WTC11 (cell line): Measurements from ENCODE around the gene MEGF10. TPM values are rescaled to one million over a fixed set of nuclear protein-coding genes. Genes with fewer than 3 reads are reported as not detected.

ENCODE experiments used
- ATAC-seq: fragments of 200-7000 bp; cut with Tn5 transposase; 2 replicates; pipeline ENCODE4 v1.10.0; 2021; ENCODE audit warnings: mild to moderate bottlenecking, moderate library complexity
- CTCF ChIA-PET: fragments of 300-600 bp; sonication (Branson Sonifier 250); formaldehyde crosslinking; loops from one replicate; lab custom pipeline; 2021; ENCODE audit warnings: antibody characterized with exemption; lab: Charles Lee
- POLR2A ChIA-PET: fragments of 350-600 bp; sonication (Branson Sonifier 250); formaldehyde crosslinking; loops from one replicate; lab custom pipeline; 2021; ENCODE audit warnings: antibody characterized with exemption; lab: Charles Lee
- DNase-seq: peaks from one replicate; pipeline ENCODE4 v3.0.0; 2021; ENCODE audit warnings: low spot score
- H3K27ac Mint-ChIP-seq: 2 replicates; pipeline ENCODE4 v1.8.0; 2021; ENCODE audit warnings: mixed read lengths
- H3K27me3 Mint-ChIP-seq: 2 replicates; pipeline ENCODE4 v1.8.0; 2021; ENCODE audit warnings: low read depth, mild to moderate bottlenecking, moderate library complexity, mixed read lengths
- H3K36me3 Mint-ChIP-seq: 2 replicates; pipeline ENCODE4 v1.8.0; 2021; ENCODE audit warnings: mixed read lengths
- H3K4me1 Mint-ChIP-seq: 2 replicates; pipeline ENCODE4 v1.8.0; 2022; ENCODE audit warnings: mixed read lengths
- H3K4me3 Mint-ChIP-seq: 2 replicates; pipeline ENCODE4 v1.8.0; 2021; ENCODE audit warnings: mild to moderate bottlenecking, moderate library complexity, mixed read lengths
- H3K9me3 Mint-ChIP-seq: 2 replicates; pipeline ENCODE4 v1.8.0; 2021; ENCODE audit warnings: mixed read lengths
- AFF4 ChIP-seq: sonication (generic); formaldehyde crosslinking; IDR thresholded peaks from 2 replicates; pipeline ENCODE4 v1.8.1; 2023; ENCODE audit warnings: mild to moderate bottlenecking, missing genetic modification reagents, borderline replicate concordance
- ATF1 ChIP-seq: sonication (generic); formaldehyde crosslinking; IDR thresholded peaks from 2 replicates; pipeline ENCODE4 v1.8.1; 2023; ENCODE audit warnings: mild to moderate bottlenecking, moderate library complexity, missing genetic modification reagents
- ATF3 ChIP-seq: sonication (generic); formaldehyde crosslinking; conservative IDR thresholded peaks from 2 replicates; pipeline ENCODE4 v1.8.1; 2022; ENCODE audit warnings: mild to moderate bottlenecking, missing genetic modification reagents
- ATF6 ChIP-seq: sonication (generic); formaldehyde crosslinking; IDR thresholded peaks from 2 replicates; pipeline ENCODE4 v1.8.1; 2023; ENCODE audit warnings: mild to moderate bottlenecking, missing genetic modification reagents
- CDX4 ChIP-seq: fragments of 250-450 bp; sonication (Bioruptor Pico); IDR thresholded peaks from 2 replicates; pipeline ENCODE4 v1.9.0; 2021; ENCODE audit warnings: moderate library complexity, mild to moderate bottlenecking, inconsistent platforms, borderline replicate concordance
- EMX1 ChIP-seq: fragments of 250-450 bp; sonication (Bioruptor Pico); IDR thresholded peaks from 2 replicates; pipeline ENCODE4 v1.8.0; 2021; ENCODE audit warnings: mild to moderate bottlenecking
- ERG ChIP-seq: fragments of 250-450 bp; sonication (Bioruptor Pico); IDR thresholded peaks from 2 replicates; pipeline ENCODE4 v1.8.0; 2021; ENCODE audit warnings: mild to moderate bottlenecking
- ESRRA ChIP-seq: sonication (generic); formaldehyde crosslinking; IDR thresholded peaks from 2 replicates; pipeline ENCODE4 v1.8.1; 2022; ENCODE audit warnings: mild to moderate bottlenecking, missing genetic modification reagents, borderline replicate concordance
- FOXP1 ChIP-seq: sonication (generic); formaldehyde crosslinking; IDR thresholded peaks from 2 replicates; pipeline ENCODE4 v1.8.0; 2022; ENCODE audit warnings: missing genetic modification reagents, mild to moderate bottlenecking, moderate library complexity, borderline replicate concordance
- GABPB1 ChIP-seq: sonication (generic); formaldehyde crosslinking; IDR thresholded peaks from 2 replicates; pipeline ENCODE4 v1.8.1; 2023; ENCODE audit warnings: mild to moderate bottlenecking, missing genetic modification reagents
- GRHL2 ChIP-seq: fragments of 250-450 bp; sonication (Bioruptor Pico); IDR thresholded peaks from 2 replicates; pipeline ENCODE4 v1.8.0; 2022; ENCODE audit warnings: mild to moderate bottlenecking, moderate library complexity; ENCODE audit not compliant: insufficient replicate concordance, severe bottlenecking
- GTF2I ChIP-seq: fragments of 250-450 bp; sonication (Bioruptor Pico); conservative IDR thresholded peaks from 2 replicates; pipeline ENCODE4 v1.4.0; 2021; ENCODE audit warnings: mild to moderate bottlenecking
- IRF2 ChIP-seq: sonication (generic); formaldehyde crosslinking; IDR thresholded peaks from 2 replicates; pipeline ENCODE4 v1.8.0; 2022; ENCODE audit warnings: low read depth, missing genetic modification reagents, borderline replicate concordance
- MXD4 ChIP-seq: fragments of 250-450 bp; sonication (Bioruptor Pico); IDR thresholded peaks from 2 replicates; pipeline ENCODE4 v1.8.0; 2021; ENCODE audit warnings: mild to moderate bottlenecking, moderate library complexity, borderline replicate concordance
- NR3C1 ChIP-seq: sonication (generic); formaldehyde crosslinking; conservative IDR thresholded peaks from 2 replicates; pipeline ENCODE4 v1.8.1; 2023; ENCODE audit warnings: low read depth, mild to moderate bottlenecking, missing genetic modification reagents
- RORB ChIP-seq: fragments of 250-450 bp; sonication (Bioruptor Pico); IDR thresholded peaks from 2 replicates; pipeline ENCODE4 v1.9.0; 2021; ENCODE audit warnings: mild to moderate bottlenecking
- SMAD3 ChIP-seq: sonication (generic); formaldehyde crosslinking; IDR thresholded peaks from 2 replicates; pipeline ENCODE4 v1.8.0; 2022; ENCODE audit warnings: missing genetic modification reagents, mild to moderate bottlenecking, borderline replicate concordance
- SP1 ChIP-seq: sonication (generic); formaldehyde crosslinking; conservative IDR thresholded peaks from 2 replicates; pipeline ENCODE4 v1.8.1; 2022; ENCODE audit warnings: missing genetic modification reagents
- TCF7 ChIP-seq: sonication (generic); formaldehyde crosslinking; IDR thresholded peaks from 2 replicates; pipeline ENCODE4 v1.8.0; 2022; ENCODE audit warnings: mild to moderate bottlenecking, low read depth, missing genetic modification reagents, moderate library complexity
- TP53 ChIP-seq: sonication (generic); formaldehyde crosslinking; IDR thresholded peaks from 2 replicates; pipeline ENCODE4 v1.8.1; 2023; ENCODE audit warnings: mild to moderate bottlenecking, missing genetic modification reagents
- USF1 ChIP-seq: sonication (generic); formaldehyde crosslinking; IDR thresholded peaks from 2 replicates; pipeline ENCODE4 v1.8.0; 2022; ENCODE audit warnings: mild to moderate bottlenecking, missing genetic modification reagents
- ZBTB43 ChIP-seq: sonication (generic); formaldehyde crosslinking; IDR thresholded peaks from 2 replicates; pipeline ENCODE4 v1.8.1; 2023; ENCODE audit warnings: mild to moderate bottlenecking, missing genetic modification reagents
- ZNF219 ChIP-seq: sonication (generic); formaldehyde crosslinking; IDR thresholded peaks from 2 replicates; pipeline ENCODE4 v1.8.0; 2023; ENCODE audit warnings: missing genetic modification reagents, mild to moderate bottlenecking, borderline replicate concordance
- ZNF232 ChIP-seq: sonication (generic); formaldehyde crosslinking; IDR thresholded peaks from 2 replicates; pipeline ENCODE4 v1.8.0; 2022; ENCODE audit warnings: mild to moderate bottlenecking, missing genetic modification reagents
- ZNF416 ChIP-seq: fragments of 250-450 bp; sonication (Bioruptor Pico); IDR thresholded peaks from 2 replicates; pipeline ENCODE4 v1.9.0; 2021; ENCODE audit warnings: mild to moderate bottlenecking, inconsistent platforms
- total RNA-seq: library from RNA; stranded (reverse); gene quantifications from 3 replicates; pipeline ENCODE4 v1.2.3, GENCODE V29; 2021

Gene MEGF10
- total RNA-seq, 1 experiment from 2014 or later = 24.5 TPM

GRCh38 chr5:127441799-127442484 is 151.3 kb downstream of the MEGF10 start:
- no peak for TF ChIP-seq MXD4 (CRISPR knock-in tag)
- no peak for TF ChIP-seq ZNF219 (CRISPR knock-in tag)
- no peak for TF ChIP-seq CDX4 (CRISPR knock-in tag)
- TF ChIP-seq SP1 (CRISPR knock-in tag) = no peak
- TF ChIP-seq GTF2I (CRISPR knock-in tag) = no peak
- TF ChIP-seq AFF4 (CRISPR knock-in tag) = no peak
- TF ChIP-seq ZBTB43 (CRISPR knock-in tag) = no peak
- no peak for TF ChIP-seq TP53 (CRISPR knock-in tag)
- TF ChIP-seq, all 79 proteins: peak for 0
- CTCF ChIA-PET = interaction anchor here (0.7 kb wide), 1 partner anchor 68 kb away, joined by 3 read pairs; no protein-coding TSS in a partner anchor
- Mint-ChIP-seq H3K4me3 (no peak overlapping the region), H3K27ac (no peak overlapping the region), H3K4me1 (peaks cover 12% of the 10 kb centered on the region), H3K36me3 (peaks cover 3% of the 10 kb centered on the region; the same call in 1 of the 2 replicates), H3K27me3 (no peaks in the 10 kb centered on the region), H3K9me3 (no peaks in the 10 kb centered on the region)
- ATAC-seq (no peak), DNase-seq (no peak)
- POLR2A ChIA-PET = no interaction called here

- POLR2A ChIA-PET = no interaction called here
- DNase-seq (no peak), ATAC-seq (no peak)
- no peak overlapping the region for H3K27ac Mint-ChIP-seq
- H3K9me3 Mint-ChIP-seq = no peaks in the 10 kb centered on the region
- H3K36me3 Mint-ChIP-seq = peaks cover 16% of the 10 kb centered on the region
- CTCF ChIA-PET = no interaction called here
- H3K4me3 Mint-ChIP-seq = no peak overlapping the region
- TF ChIP-seq USF1 (CRISPR knock-in tag) = no peak
- TF ChIP-seq ZNF416 (CRISPR knock-in tag) = no peak
- no peak for TF ChIP-seq EMX1 (CRISPR knock-in tag)
- no peak for TF ChIP-seq MXD4 (CRISPR knock-in tag)
- TF ChIP-seq ATF6 (CRISPR knock-in tag) = no peak
- no peak for TF ChIP-seq IRF2 (CRISPR knock-in tag)
- no peak for TF ChIP-seq ESRRA
- TF ChIP-seq ATF3 (CRISPR knock-in tag) = no peak
- no peak for TF ChIP-seq GRHL2 (CRISPR knock-in tag)
- TF ChIP-seq SMAD3 (CRISPR knock-in tag) = no peak
- TF ChIP-seq TCF7 = no peak
- no peak for TF ChIP-seq FOXP1 (CRISPR knock-in tag)
- TF ChIP-seq NR3C1 (CRISPR knock-in tag) = no peak
- TF ChIP-seq ATF1 (CRISPR knock-in tag) = no peak
- no peak for TF ChIP-seq ERG (CRISPR knock-in tag)
- TF ChIP-seq RORB = no peak
- no peak for TF ChIP-seq ZNF232 (CRISPR knock-in tag)
- TF ChIP-seq GTF2I (CRISPR knock-in tag) = no peak
- no peak for TF ChIP-seq TP53 (CRISPR knock-in tag)
- TF ChIP-seq GABPB1 (CRISPR knock-in tag) = no peak
- no peaks in the 10 kb centered on the region for H3K27me3 Mint-ChIP-seq
- H3K4me1 Mint-ChIP-seq = peaks cover 16% of the 10 kb centered on the region
These were observed 153.6 kb downstream of the MEGF10 start for GRCh38 chr5:127444171-127444570.
